GM12878 (cell line): Measurements from ENCODE around the gene SSNA1. TPM values are rescaled to one million over a fixed set of nuclear protein-coding genes. Genes with fewer than 3 reads are reported as not detected.

ENCODE experiments used
- EZH2 ChIP-seq: IDR thresholded peaks from 2 replicates; pipeline ENCODE4 v1.6.1; 2012; ENCODE audit warnings: low read depth, mild to moderate bottlenecking, control low read depth, inconsistent platforms, low read length, borderline replicate concordance; ENCODE audit not compliant: control insufficient read depth
- KAT2A ChIP-seq: conservative IDR thresholded peaks from 2 replicates; pipeline ENCODE4 v1.6.1; 2011; ENCODE audit warnings: low read depth, low read length; ENCODE audit not compliant: control insufficient read depth
- NFIC ChIP-seq: IDR thresholded peaks from 2 replicates; pipeline ENCODE4 v1.6.1; 2012; ENCODE audit warnings: low read depth, mild to moderate bottlenecking, inconsistent platforms, low read length, moderate library complexity
- STAT1 ChIP-seq: fragments of 450-650 bp; conservative IDR thresholded peaks from 2 replicates; pipeline ENCODE4 v1.6.1; 2014; ENCODE audit warnings: antibody characterized with exemption, mild to moderate bottlenecking
- TCF7 ChIP-seq: IDR thresholded peaks from 2 replicates; pipeline ENCODE4 v1.6.1; 2014; ENCODE audit warnings: antibody characterized with exemption, borderline replicate concordance
- polyA plus RNA-seq, 11 experiments: library from polyadenylated mRNA; depleted of rRNA in 4 of 11; unstranded in 6 of 11; stranded (reverse) in 5 of 11; fragments of >200 nt; fragmentation: Nextera tagmentation in 4 of 11; fragmentation: Illumina TruSeq in 1 of 11; extraction: Ambion mirVana in 4 of 11; extraction: Trizol in 1 of 11; gene quantifications; 1 replicate in 1 of 11; 2 replicates in 10 of 11; pipeline versions ENCODE4 v1.2.1 to v1.2.3, GENCODE V29; 2011 to 2016; ENCODE audit warnings: inconsistent platforms in 2 of 11, missing spikeins in 2 of 11, low read depth in 1 of 11
- total RNA-seq, 4 experiments: library from RNA; depleted of rRNA in 3 of 4; stranded (reverse); fragments of >200 nt in 3 of 4; fragmentation: Illumina TruSeq in 1 of 4; extraction: Trizol in 1 of 4; gene quantifications; 2 replicates each; pipeline versions ENCODE4 v1.2.1 to v1.2.3, GENCODE V29; 2013 to 2021
- TF ChIP-seq, protein P1 (sequence below): fragments of 450-650 bp; IDR thresholded peaks from 2 replicates; pipeline ENCODE4 v1.6.1; 2017; ENCODE audit warnings: antibody characterized with exemption, mild to moderate bottlenecking, moderate library complexity
- TF ChIP-seq, protein P2 (sequence below): IDR thresholded peaks from 2 replicates; pipeline ENCODE4 v1.6.1; 2011; ENCODE audit warnings: mild to moderate bottlenecking, low read depth, low read length, moderate library complexity; ENCODE audit not compliant: insufficient replicate concordance
- TF ChIP-seq, protein P3 (sequence below): fragments of 450-650 bp; IDR thresholded peaks from 2 replicates; pipeline ENCODE4 v1.6.1; 2014; ENCODE audit warnings: mild to moderate bottlenecking
- TF ChIP-seq, protein P4 (sequence below): fragments of 450-650 bp; IDR thresholded peaks from 2 replicates; pipeline ENCODE4 v1.6.1; 2017; ENCODE audit warnings: low read depth, mild to moderate bottlenecking, moderate library complexity

SSNA1 gene
- total and polyA plus RNA-seq, 10 of the 15 experiments (the other 5 are each of a cell fraction or from before 2014, with no cell fraction given) = 0.63 to 139 (median 78.0) TPM

DNA sequence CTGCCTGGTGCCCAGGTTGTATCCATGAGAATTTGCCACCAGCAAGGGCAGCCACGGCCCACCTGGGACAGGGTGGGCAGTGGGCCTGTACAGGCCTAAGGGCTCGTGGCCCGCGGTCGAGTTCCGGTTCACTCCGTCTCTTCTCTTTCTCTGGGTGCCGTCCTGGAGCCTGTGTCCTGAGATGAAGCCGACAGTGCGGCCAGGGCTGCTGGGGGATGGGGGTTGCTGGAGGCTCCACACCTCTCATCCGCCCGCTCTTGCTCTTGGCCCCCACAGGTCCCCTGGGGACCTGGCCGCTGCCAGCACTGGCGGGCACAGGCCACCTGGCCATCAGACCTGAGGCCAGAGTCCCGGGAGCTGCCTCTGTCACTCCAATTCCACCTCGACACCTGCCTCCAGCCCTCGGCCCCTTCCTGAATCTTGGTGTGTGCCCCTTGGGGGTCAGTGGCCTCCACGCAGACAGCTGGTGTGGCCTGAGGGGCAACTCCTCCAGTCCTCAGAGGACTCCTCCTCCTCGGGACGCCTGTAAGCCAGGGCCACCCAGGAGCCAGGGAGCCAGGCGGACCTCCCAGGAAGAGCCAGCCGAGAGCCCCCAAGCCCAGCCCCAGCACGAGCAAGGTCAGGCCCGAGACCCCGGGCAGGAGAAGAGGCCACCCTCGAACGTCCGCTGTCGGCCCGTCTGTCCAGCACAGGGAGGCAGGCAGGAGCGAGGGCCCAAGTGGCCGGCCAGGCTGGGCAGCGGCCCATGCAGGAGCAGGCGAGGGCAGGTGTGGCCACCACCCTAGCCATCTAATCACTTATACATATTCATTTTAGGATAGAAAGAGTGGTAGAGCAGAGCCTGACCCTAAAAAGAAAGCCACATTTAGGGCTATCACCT, 23.9 kb upstream of the SSNA1 start (continued):
- TF ChIP-seq, protein P1, sequence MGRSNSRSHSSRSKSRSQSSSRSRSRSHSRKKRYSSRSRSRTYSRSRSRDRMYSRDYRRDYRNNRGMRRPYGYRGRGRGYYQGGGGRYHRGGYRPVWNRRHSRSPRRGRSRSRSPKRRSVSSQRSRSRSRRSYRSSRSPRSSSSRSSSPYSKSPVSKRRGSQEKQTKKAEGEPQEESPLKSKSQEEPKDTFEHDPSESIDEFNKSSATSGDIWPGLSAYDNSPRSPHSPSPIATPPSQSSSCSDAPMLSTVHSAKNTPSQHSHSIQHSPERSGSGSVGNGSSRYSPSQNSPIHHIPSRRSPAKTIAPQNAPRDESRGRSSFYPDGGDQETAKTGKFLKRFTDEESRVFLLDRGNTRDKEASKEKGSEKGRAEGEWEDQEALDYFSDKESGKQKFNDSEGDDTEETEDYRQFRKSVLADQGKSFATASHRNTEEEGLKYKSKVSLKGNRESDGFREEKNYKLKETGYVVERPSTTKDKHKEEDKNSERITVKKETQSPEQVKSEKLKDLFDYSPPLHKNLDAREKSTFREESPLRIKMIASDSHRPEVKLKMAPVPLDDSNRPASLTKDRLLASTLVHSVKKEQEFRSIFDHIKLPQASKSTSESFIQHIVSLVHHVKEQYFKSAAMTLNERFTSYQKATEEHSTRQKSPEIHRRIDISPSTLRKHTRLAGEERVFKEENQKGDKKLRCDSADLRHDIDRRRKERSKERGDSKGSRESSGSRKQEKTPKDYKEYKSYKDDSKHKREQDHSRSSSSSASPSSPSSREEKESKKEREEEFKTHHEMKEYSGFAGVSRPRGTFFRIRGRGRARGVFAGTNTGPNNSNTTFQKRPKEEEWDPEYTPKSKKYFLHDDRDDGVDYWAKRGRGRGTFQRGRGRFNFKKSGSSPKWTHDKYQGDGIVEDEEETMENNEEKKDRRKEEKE = no peak
- no peak for TF ChIP-seq TCF7
- TF ChIP-seq KAT2A = no peak
- TF ChIP-seq, protein P2, sequence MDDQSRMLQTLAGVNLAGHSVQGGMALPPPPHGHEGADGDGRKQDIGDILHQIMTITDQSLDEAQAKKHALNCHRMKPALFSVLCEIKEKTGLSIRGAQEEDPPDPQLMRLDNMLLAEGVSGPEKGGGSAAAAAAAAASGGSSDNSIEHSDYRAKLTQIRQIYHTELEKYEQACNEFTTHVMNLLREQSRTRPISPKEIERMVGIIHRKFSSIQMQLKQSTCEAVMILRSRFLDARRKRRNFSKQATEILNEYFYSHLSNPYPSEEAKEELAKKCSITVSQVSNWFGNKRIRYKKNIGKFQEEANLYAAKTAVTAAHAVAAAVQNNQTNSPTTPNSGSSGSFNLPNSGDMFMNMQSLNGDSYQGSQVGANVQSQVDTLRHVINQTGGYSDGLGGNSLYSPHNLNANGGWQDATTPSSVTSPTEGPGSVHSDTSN = no peak
- TF ChIP-seq, protein P3, sequence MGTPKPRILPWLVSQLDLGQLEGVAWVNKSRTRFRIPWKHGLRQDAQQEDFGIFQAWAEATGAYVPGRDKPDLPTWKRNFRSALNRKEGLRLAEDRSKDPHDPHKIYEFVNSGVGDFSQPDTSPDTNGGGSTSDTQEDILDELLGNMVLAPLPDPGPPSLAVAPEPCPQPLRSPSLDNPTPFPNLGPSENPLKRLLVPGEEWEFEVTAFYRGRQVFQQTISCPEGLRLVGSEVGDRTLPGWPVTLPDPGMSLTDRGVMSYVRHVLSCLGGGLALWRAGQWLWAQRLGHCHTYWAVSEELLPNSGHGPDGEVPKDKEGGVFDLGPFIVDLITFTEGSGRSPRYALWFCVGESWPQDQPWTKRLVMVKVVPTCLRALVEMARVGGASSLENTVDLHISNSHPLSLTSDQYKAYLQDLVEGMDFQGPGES = no peak
- TF ChIP-seq STAT1 = no peak
- TF ChIP-seq, protein P4, sequence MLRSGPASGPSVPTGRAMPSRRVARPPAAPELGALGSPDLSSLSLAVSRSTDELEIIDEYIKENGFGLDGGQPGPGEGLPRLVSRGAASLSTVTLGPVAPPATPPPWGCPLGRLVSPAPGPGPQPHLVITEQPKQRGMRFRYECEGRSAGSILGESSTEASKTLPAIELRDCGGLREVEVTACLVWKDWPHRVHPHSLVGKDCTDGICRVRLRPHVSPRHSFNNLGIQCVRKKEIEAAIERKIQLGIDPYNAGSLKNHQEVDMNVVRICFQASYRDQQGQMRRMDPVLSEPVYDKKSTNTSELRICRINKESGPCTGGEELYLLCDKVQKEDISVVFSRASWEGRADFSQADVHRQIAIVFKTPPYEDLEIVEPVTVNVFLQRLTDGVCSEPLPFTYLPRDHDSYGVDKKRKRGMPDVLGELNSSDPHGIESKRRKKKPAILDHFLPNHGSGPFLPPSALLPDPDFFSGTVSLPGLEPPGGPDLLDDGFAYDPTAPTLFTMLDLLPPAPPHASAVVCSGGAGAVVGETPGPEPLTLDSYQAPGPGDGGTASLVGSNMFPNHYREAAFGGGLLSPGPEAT = no peak
- no peak for TF ChIP-seq EZH2
- no peak for TF ChIP-seq NFIC
